SK-N-SH treated with all-trans-retinoic acid at 6 μM for 48 hours (cell line): ENCODE data around the gene LRRC75A.

Experiments used
- ARNTL ChIP-seq: fragments of 450-650 bp; formaldehyde crosslinking; IDR thresholded peaks from 2 replicates; pipeline ENCODE4 v1.5.0; 2020; ENCODE audit warnings: low read depth, mild to moderate bottlenecking, moderate library complexity, borderline replicate concordance
- CSDC2 ChIP-seq: fragments of 250-450 bp; sonication (Bioruptor Pico); IDR thresholded peaks from 2 replicates; pipeline ENCODE4 v1.5.0; 2020; ENCODE audit warnings: mild to moderate bottlenecking, moderate library complexity
- ISL1 ChIP-seq: fragments of 250-450 bp; sonication (Bioruptor Pico); IDR thresholded peaks from 2 replicates; pipeline ENCODE4 v2.1.2; 2022; ENCODE audit warnings: mild to moderate bottlenecking, moderate library complexity
- RARB ChIP-seq: fragments of 250-450 bp; sonication (Bioruptor Pico); IDR thresholded peaks from 2 replicates; pipeline ENCODE4 v1.8.0; 2021; ENCODE audit warnings: mild to moderate bottlenecking, moderate library complexity
- ZC3H10 ChIP-seq: fragments of 250-450 bp; sonication (Bioruptor Pico); IDR thresholded peaks from 2 replicates; pipeline ENCODE4 v1.5.1; 2021; ENCODE audit warnings: mild to moderate bottlenecking, moderate library complexity
- ZFP3 ChIP-seq: fragments of 250-450 bp; sonication (Bioruptor Pico); IDR thresholded peaks from 2 replicates; pipeline ENCODE4 v1.5.0; 2020; ENCODE audit warnings: mild to moderate bottlenecking, moderate library complexity
- ZFP30 ChIP-seq: fragments of 450-650 bp; formaldehyde crosslinking; IDR thresholded peaks from 2 replicates; pipeline ENCODE4 v1.5.0; 2022; ENCODE audit warnings: mild to moderate bottlenecking, moderate library complexity
- ZNF70 ChIP-seq: fragments of 450-650 bp; formaldehyde crosslinking; IDR thresholded peaks from 2 replicates; pipeline ENCODE4 v1.5.0; 2020; ENCODE audit warnings: mild to moderate bottlenecking, moderate library complexity
- TF ChIP-seq, protein P1 (sequence below): fragments of 250-450 bp; sonication (Bioruptor Pico); IDR thresholded peaks from 2 replicates; pipeline ENCODE4 v1.8.0; 2021; ENCODE audit warnings: low read depth, mild to moderate bottlenecking, moderate library complexity, borderline replicate concordance
- TF ChIP-seq, protein P2 (sequence below): fragments of 250-450 bp; sonication (Bioruptor Pico); IDR thresholded peaks from 2 replicates; pipeline ENCODE4 v1.5.1; 2020; ENCODE audit warnings: low read depth, mild to moderate bottlenecking, moderate library complexity
- TF ChIP-seq, protein P3 (sequence below): fragments of 250-450 bp; sonication (Bioruptor Pico); IDR thresholded peaks from 2 replicates; pipeline ENCODE4 v1.8.0; 2020; ENCODE audit warnings: mild to moderate bottlenecking, moderate library complexity, borderline replicate concordance
- TF ChIP-seq, protein P4 (sequence below): fragments of 250-450 bp; sonication (Bioruptor Pico); IDR thresholded peaks from 2 replicates; pipeline ENCODE4 v1.5.1; 2021; ENCODE audit warnings: mild to moderate bottlenecking, moderate library complexity

DNA sequence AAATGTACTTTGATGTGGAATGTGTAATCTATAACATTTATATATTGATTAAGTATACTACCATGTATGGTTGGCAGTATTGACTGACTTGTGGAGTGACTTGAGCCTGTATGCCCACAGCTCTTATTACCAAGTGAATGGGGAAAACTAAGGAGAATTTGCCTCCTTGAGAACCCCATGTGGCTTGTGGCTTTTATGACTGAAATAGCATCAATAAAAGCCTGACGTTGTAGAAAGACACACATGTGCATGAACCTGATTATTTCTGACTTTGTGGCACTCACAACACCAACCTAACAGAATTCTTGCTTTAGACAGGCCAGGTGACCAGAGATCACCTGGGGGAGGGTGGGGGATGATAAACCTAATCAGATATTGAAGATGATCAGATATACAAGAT is 2.1 kb upstream of the LRRC75A start:
- TF ChIP-seq RARB (no peak), ZFP30 (no peak), ISL1 (CRISPR knock-in tag) (no peak), ZFP3 (CRISPR knock-in tag) (no peak), ZC3H10 (CRISPR knock-in tag) (no peak), ZNF70 (CRISPR knock-in tag) (no peak), ARNTL (CRISPR knock-in tag) (no peak), CSDC2 (CRISPR knock-in tag) (no peak)
- TF ChIP-seq, protein P1, sequence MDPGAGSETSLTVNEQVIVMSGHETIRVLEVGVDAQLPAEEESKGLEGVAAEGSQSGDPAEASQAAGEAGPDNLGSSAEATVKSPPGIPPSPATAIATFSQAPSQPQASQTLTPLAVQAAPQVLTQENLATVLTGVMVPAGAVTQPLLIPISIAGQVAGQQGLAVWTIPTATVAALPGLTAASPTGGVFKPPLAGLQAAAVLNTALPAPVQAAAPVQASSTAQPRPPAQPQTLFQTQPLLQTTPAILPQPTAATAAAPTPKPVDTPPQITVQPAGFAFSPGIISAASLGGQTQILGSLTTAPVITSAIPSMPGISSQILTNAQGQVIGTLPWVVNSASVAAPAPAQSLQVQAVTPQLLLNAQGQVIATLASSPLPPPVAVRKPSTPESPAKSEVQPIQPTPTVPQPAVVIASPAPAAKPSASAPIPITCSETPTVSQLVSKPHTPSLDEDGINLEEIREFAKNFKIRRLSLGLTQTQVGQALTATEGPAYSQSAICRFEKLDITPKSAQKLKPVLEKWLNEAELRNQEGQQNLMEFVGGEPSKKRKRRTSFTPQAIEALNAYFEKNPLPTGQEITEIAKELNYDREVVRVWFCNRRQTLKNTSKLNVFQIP (CRISPR knock-in tag) = no peak
- TF ChIP-seq, protein P2, sequence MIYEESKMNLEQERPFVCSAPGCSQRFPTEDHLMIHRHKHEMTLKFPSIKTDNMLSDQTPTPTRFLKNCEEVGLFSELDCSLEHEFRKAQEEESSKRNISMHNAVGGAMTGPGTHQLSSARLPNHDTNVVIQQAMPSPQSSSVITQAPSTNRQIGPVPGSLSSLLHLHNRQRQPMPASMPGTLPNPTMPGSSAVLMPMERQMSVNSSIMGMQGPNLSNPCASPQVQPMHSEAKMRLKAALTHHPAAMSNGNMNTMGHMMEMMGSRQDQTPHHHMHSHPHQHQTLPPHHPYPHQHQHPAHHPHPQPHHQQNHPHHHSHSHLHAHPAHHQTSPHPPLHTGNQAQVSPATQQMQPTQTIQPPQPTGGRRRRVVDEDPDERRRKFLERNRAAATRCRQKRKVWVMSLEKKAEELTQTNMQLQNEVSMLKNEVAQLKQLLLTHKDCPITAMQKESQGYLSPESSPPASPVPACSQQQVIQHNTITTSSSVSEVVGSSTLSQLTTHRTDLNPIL = no peak
- TF ChIP-seq, protein P3, sequence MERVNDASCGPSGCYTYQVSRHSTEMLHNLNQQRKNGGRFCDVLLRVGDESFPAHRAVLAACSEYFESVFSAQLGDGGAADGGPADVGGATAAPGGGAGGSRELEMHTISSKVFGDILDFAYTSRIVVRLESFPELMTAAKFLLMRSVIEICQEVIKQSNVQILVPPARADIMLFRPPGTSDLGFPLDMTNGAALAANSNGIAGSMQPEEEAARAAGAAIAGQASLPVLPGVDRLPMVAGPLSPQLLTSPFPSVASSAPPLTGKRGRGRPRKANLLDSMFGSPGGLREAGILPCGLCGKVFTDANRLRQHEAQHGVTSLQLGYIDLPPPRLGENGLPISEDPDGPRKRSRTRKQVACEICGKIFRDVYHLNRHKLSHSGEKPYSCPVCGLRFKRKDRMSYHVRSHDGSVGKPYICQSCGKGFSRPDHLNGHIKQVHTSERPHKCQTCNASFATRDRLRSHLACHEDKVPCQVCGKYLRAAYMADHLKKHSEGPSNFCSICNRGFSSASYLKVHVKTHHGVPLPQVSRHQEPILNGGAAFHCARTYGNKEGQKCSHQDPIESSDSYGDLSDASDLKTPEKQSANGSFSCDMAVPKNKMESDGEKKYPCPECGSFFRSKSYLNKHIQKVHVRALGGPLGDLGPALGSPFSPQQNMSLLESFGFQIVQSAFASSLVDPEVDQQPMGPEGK = no peak
- TF ChIP-seq, protein P4, sequence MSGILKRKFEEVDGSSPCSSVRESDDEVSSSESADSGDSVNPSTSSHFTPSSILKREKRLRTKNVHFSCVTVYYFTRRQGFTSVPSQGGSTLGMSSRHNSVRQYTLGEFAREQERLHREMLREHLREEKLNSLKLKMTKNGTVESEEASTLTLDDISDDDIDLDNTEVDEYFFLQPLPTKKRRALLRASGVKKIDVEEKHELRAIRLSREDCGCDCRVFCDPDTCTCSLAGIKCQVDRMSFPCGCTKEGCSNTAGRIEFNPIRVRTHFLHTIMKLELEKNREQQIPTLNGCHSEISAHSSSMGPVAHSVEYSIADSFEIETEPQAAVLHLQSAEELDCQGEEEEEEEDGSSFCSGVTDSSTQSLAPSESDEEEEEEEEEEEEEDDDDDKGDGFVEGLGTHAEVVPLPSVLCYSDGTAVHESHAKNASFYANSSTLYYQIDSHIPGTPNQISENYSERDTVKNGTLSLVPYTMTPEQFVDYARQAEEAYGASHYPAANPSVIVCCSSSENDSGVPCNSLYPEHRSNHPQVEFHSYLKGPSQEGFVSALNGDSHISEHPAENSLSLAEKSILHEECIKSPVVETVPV (CRISPR knock-in tag) = no peak
